Activated CD8-positive, alpha-beta memory T cell treated with anti-CD3 and anti-CD28 coated beads for 36 hours (primary cell): ENCODE measurements around the gene GNL3. TPM values are rescaled to one million over a fixed set of nuclear protein-coding genes. Genes with fewer than 3 reads are reported as not detected.
"Not testable (repeated sequence)": the region's sequence is repeated elsewhere in the genome, so short reads cannot be mapped to it uniquely, and the experiment has no call there.

Source experiments
- CTCF ChIA-PET: fragments of 350-600 bp; sonication (Branson Sonifier 250); formaldehyde crosslinking; loops from one replicate; lab custom pipeline; 2021; ENCODE audit warnings: antibody characterized with exemption; lab: Charles Lee
- POLR2A ChIA-PET: fragments of 350-600 bp; sonication (Branson Sonifier 250); formaldehyde crosslinking; loops from one replicate; lab custom pipeline; 2021; ENCODE audit warnings: antibody characterized with exemption; lab: Charles Lee
- total RNA-seq, 2 experiments: library from RNA; stranded (reverse); gene quantifications; one replicate each; pipeline ENCODE4 v1.2.3, GENCODE V29; 2021

GNL3 gene, protein sequence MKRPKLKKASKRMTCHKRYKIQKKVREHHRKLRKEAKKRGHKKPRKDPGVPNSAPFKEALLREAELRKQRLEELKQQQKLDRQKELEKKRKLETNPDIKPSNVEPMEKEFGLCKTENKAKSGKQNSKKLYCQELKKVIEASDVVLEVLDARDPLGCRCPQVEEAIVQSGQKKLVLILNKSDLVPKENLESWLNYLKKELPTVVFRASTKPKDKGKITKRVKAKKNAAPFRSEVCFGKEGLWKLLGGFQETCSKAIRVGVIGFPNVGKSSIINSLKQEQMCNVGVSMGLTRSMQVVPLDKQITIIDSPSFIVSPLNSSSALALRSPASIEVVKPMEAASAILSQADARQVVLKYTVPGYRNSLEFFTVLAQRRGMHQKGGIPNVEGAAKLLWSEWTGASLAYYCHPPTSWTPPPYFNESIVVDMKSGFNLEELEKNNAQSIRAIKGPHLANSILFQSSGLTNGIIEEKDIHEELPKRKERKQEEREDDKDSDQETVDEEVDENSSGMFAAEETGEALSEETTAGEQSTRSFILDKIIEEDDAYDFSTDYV
- total RNA-seq = 100 to 1,000 TPM; 240 to 247 TPM

DNA sequence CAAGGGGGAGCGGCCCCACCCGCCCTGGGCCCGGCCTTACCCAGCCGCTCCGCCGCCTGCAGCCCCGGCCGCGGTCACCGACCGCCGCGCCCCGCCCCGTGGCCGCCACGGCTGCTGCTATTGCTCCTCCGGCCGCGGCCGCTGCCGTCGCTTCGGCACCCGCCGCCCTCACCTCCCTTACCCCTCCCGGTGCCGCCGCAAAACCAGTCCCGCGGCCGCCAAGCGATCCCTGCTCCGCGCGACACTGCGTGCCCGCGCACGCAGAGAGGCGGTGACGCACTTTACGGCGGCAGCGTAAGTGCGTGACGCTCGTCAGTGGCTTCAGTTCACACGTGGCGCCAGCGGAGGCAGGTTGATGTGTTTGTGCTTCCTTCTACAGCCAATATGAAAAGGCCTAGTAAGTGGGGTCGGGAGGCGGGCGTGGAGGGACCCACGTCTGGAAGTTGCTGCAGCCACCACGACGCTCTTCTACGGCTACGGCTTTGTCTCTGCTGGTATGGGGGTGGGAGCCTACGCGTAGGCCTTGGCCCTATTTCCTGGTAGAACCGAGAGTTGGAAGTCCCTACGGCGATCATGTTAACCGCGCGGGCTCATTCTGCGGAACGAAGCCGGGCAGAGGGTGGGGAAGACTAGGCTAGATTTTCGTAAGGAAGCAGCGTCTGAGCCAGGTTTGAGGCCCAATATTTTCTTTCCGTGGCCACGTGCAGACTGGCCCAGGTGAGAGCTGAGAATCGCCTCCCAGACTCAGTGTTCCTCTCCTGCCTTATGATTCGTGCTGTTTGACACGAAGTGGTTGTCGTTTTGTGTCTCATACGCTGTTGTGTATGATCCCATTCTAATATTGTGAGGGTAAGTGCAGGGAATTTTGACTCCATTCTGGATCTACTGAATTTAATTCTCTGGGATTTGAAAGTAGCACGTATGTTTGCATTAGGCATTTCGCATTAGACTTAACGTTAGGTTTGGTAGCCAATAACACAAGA lies at the start of gene GNL3, which contains the start of gene PBRM1:
GNL3 (plus strand) TSS at position 324 of the 983 bp plus-strand sequence; CDS start at position 385, 61 bp downstream.
PBRM1 (minus strand) TSS at position 205 of the 983 bp plus-strand sequence.
- CTCF ChIA-PET = interaction anchor here (0.5 kb wide), 1 partner anchor 44 kb away, joined by 3 read pairs; no protein-coding TSS in a partner anchor
- POLR2A ChIA-PET = interaction anchor here (1.2 to 1.8 kb wide), 2 partner anchors 15 to 20 kb away, joined by 3 to 8 read pairs; no protein-coding TSS in a partner anchor

DNA sequence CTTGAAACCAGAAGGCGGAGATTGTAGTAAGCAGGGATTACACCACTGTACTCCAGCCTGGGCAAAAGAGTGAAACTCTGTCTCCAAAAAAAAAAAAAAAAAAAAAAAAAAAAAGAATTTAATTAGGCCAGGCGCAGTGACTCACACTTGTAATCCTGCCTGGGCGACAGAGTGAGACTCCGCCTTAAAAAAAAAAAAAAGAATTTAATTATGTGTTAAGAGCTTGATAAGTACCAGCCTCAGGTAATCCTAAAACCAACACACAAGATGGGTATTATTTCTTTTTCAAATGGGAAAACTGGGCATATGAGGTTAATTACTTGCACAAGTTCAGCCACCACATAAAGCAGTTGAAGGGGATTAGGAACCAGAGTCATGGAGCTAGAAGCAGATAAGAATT lies 49.2 kb upstream of the GNL3 start:
- CTCF ChIA-PET = no interaction called here
- POLR2A ChIA-PET = no interaction called here

- CTCF ChIA-PET = interaction anchor here (0.7 kb wide), 1 partner anchor 213 kb away, joined by 3 read pairs; no protein-coding TSS in a partner anchor
- POLR2A ChIA-PET = interaction anchor here (0.6 kb wide), 2 partner anchors 23 to 24 kb away, joined by 4 read pairs; no protein-coding TSS in a partner anchor
Measured at GRCh38 chr3:52645549-52645948, 40.3 kb upstream of the GNL3 start.

GRCh38 chr3:52649461-52650210 lies 36.2 kb upstream of the GNL3 start:
- ChIA-PET CTCF (no interaction called here), POLR2A (no interaction called here)

DNA sequence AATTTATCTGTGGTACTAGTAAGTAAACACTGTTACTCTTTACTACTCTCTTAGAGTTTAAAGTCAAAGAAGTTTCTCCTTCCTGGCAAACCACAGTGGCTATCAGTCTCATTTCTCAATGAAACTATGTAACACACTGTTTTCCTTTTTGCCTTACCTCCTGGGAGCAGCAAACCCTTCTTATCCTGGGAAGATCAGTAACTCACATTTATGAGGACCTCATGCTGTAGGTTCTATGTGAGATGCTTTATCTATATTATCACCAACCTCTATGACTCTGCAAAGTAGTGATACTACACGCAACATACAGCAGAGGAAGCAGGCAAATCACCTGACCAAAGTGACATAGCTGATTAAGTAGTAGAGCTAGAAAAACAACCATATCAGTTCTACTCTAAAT lies 35.4 kb upstream of the GNL3 start:
- CTCF ChIA-PET = no interaction called here
- POLR2A ChIA-PET = no interaction called here

- ChIA-PET CTCF (interaction anchor here (0.5 to 0.7 kb wide), 2 partner anchors 15 to 271 kb away, joined by 3 read pairs; no protein-coding TSS in a partner anchor), POLR2A (no interaction called here)
Measured at GRCh38 chr3:52651592-52651991, 34.2 kb upstream of the GNL3 start.

DNA sequence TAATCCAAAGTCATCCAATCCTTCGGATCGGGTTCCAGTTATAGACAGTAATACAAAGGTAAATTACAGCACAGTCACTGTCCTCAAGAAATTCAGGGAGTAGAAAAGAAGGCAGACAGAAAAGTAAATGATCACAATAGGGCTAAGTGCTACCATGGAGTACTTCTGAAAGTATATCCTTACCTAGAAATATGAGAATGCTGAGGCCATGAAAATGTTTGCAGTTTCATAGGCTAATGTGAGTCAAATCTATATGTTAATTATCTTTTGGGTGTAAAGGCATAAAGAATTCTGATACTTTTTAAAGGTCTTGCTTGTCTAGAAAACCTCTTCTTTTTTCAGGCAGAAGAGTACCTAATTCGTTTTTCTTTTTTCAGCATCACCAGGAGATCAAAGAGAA lies 29.9 kb upstream of the GNL3 start:
- ChIA-PET POLR2A (no interaction called here), CTCF (interaction anchor here (1.5 kb wide), 1 partner anchor 51 kb away, joined by 3 read pairs; no protein-coding TSS in a partner anchor)

- ChIA-PET POLR2A (no interaction called here), CTCF (no interaction called here)
Measured at GRCh38 chr3:52660046-52660445, 25.8 kb upstream of the GNL3 start.

DNA sequence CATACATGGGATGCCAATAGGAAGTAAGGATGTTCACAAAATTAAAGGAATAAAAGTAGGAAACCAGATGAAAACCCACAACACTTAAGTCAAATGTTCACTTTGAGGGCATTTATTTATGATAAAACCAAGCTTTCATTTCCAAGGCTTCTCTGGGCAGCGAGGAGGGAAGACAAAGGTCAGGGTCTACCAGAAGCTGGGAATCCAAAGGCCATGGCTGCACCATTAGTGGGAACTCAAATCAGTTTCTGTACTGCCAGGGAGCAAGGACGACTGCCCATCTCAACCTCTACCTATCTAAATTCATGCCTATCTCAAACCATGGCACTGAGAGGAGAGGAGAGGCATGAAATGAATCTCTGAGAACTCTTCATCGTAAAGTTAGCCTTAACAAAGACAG lies 22.7 kb upstream of the GNL3 start:
- CTCF ChIA-PET = interaction anchor here (1.1 kb wide), 1 partner anchor 133 kb away, joined by 3 read pairs; no protein-coding TSS in a partner anchor
- POLR2A ChIA-PET = no interaction called here

DNA sequence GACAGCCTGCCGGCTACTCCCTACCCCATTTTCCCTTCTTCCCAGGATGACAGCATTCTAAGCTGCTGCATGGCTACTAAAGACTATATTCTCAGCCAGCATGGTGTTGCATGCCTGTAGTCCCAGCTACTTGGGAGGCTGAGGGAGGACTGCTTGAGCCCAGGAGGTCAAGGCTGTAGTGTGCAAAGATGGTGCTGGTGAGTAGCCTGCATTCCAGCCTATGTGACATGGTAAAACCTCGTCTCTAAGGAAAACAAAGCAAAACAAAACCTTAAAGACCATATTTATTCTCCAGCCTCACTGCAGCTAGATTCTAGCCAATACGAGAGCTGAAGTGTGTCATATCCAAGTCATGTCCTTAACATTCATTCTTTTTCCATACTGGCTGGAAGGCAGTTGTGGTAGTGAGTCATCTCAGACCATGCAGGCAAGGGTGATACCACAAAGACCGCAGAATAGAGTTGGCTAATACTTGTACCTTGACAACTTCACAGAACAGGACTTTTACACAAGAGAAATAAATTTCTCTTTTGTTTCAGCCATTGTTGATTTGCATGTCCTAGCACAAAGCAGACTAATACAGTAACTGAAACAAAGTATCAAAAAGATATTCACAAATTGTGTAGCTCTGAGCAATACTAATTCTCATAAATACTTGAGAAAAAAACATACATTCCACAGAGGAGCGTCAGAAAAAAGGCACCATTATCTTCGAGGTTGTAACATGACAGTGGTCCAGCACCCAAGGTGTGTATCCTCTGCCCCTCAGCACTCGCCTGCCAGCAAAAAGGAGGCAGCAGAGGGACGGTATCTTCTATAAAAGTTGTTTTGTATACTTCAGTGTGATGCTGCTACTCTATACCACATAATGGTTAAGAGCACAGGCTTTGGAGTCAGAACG lies 15.0 kb upstream of the GNL3 start:
- CTCF ChIA-PET = interaction anchor here (1.5 kb wide), 1 partner anchor 12 kb away, joined by 12 read pairs; no protein-coding TSS in a partner anchor
- POLR2A ChIA-PET = interaction anchor here (1.3 kb wide), 2 partner anchors 11 to 14 kb away, joined by 6 to 8 read pairs; partner anchors contain the start of genes GNL3 and PBRM1

GRCh38 chr3:52671676-52672075 lies 14.2 kb upstream of the GNL3 start:
- CTCF ChIA-PET = interaction anchor here (0.6 to 1.5 kb wide), 2 partner anchors 12 to 62 kb away, joined by 3 to 12 read pairs; no protein-coding TSS in a partner anchor
- POLR2A ChIA-PET = interaction anchor here (1.3 kb wide), 2 partner anchors 11 to 13 kb away, joined by 6 to 8 read pairs; partner anchors contain the start of genes GNL3 and PBRM1

GRCh38 chr3:52676201-52676600 lies 9.6 kb upstream of the GNL3 start:
- CTCF ChIA-PET, POLR2A ChIA-PET: not testable (repeated sequence)

- ChIA-PET CTCF (interaction anchor here (0.6 kb wide), 1 partner anchor 402 kb away, joined by 4 read pairs; no protein-coding TSS in a partner anchor), POLR2A (interaction anchor here (0.6 kb wide), 1 partner anchor 753 kb away, joined by 4 read pairs; no protein-coding TSS in a partner anchor)
Measured at GRCh38 chr3:52678265-52679198, 7.3 kb upstream of the GNL3 start.

GRCh38 chr3:52679199-52679538 lies 6.7 kb upstream of the GNL3 start:
- ChIA-PET POLR2A (no interaction called here), CTCF (interaction anchor here (0.6 kb wide), 1 partner anchor 358 kb away, joined by 5 read pairs; no protein-coding TSS in a partner anchor)

DNA sequence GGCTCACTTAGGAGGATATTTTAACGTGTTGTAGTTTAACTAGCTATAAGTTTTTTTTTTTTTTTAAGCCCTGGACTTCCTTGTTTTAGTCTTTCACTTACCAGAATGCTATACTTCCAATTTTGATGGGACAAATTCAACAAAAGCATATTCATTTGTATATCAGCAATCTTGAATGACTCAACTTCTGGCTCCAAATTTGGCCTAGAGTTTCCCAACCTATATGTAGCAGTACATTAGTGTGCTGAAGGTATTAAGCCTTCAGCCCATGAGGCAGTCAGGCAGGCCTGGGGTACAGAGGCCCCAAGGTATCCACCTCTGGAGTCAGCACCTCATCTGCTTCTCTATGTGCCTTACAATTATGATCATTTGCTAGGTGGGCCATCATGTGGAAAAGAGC lies 6.0 kb upstream of the GNL3 start:
- ChIA-PET POLR2A (no interaction called here), CTCF (interaction anchor here (0.6 kb wide), 1 partner anchor 359 kb away, joined by 5 read pairs; no protein-coding TSS in a partner anchor)

- POLR2A ChIA-PET = no interaction called here
- CTCF ChIA-PET = interaction anchor here (1.0 to 3.0 kb wide), 2 partner anchors 11 to 24 kb away, joined by 3 to 12 read pairs; partner anchors contain the start of genes GLT8D1 and SPCS1
Measured at GRCh38 chr3:52681596-52681995, 4.2 kb upstream of the GNL3 start.
